ENCODE measurements around the gene SCARB1. TPM values are rescaled to one million over a fixed set of nuclear protein-coding genes. Genes with fewer than 3 reads are reported as not detected.

The SCARB1 gene
- total and polyA plus RNA-seq, 2 of the 13 experiments (the other 11 are each of a cell fraction or from before 2014, with no cell fraction given) = 63.4 to 160 TPM

DNA sequence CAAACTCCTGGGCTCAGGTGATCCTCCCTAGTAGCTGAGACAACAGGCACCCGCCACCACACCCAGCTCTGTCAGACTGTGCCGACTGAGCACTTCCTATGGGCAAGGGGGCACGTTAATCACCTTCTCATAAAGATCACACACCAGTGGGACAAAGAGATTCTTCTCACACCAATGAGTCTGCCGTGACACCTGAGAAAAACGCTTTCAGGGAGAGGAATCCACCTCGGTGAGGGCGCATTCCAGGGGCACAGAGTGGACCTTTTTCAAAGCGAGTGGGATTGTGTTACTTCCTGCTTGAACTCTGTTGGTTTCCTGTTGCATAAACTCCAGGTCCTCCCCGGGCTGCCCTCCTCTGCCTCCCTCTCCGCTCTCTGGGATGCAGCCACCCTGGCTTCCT, 17.5 kb upstream of the SCARB1 start (continued):
- TF ChIP-seq ZNF605 (CRISPR knock-in tag; IDR thresholded peaks at IDR 0.05) (peak; percentile 80; the same call in 1 of the 2 replicates), SOX6 (IDR thresholded peaks at IDR 0.05) (no peak), SOX6 (CRISPR knock-in tag; IDR thresholded peaks at IDR 0.05) (peak; percentile 64; the same call in 1 of the 2 replicates), KLF13 (CRISPR knock-in tag; IDR thresholded peaks at IDR 0.05) (no peak), KDM3A (CRISPR knock-in tag; IDR thresholded peaks at IDR 0.05; ENCODE audit: low read depth) (no peak), SMAD3 (CRISPR knock-in tag; IDR thresholded peaks at IDR 0.05) (no peak), RAD21 (CRISPR knock-in tag; IDR thresholded peaks at IDR 0.05) (0 out of 2 replicates have a peak, but pooled peaks have one; percentile 12), ZC3H13 (CRISPR knock-in tag; IDR thresholded peaks at IDR 0.05) (no peak), MAFK (conservative IDR thresholded peaks at IDR 0.05 in 1 of 2, IDR thresholded peaks at IDR 0.05 in 1 of 2; ENCODE audit: low read length in 2 of 2) (no peak), ZNF768 (CRISPR knock-in tag; IDR thresholded peaks at IDR 0.05) (no peak), NONO (IDR thresholded peaks at IDR 0.05) (no peak), NONO (CRISPR knock-in tag; conservative IDR thresholded peaks at IDR 0.05) (no peak), REXO4 (CRISPR knock-in tag; IDR thresholded peaks at IDR 0.05; ENCODE audit: borderline replicate concordance) (no peak), HINFP (CRISPR knock-in tag; IDR thresholded peaks at IDR 0.05; ENCODE audit: low read depth) (peak; percentile 60; the same call in 1 of the 2 replicates), MTF2 (CRISPR knock-in tag; IDR thresholded peaks at IDR 0.05; ENCODE audit: borderline replicate concordance) (no peak), ARID3A (IDR thresholded peaks at IDR 0.05; ENCODE audit: low read depth, low read length) (no peak), U2AF1 (optimal IDR thresholded peaks at IDR 0.05; ENCODE audit: low read depth, low read length) (no peak), FOXA3 (CRISPR knock-in tag; IDR thresholded peaks at IDR 0.05) (peak; percentile 34; the same call in 1 of the 2 replicates)
- TF ChIP-seq, protein P1, sequence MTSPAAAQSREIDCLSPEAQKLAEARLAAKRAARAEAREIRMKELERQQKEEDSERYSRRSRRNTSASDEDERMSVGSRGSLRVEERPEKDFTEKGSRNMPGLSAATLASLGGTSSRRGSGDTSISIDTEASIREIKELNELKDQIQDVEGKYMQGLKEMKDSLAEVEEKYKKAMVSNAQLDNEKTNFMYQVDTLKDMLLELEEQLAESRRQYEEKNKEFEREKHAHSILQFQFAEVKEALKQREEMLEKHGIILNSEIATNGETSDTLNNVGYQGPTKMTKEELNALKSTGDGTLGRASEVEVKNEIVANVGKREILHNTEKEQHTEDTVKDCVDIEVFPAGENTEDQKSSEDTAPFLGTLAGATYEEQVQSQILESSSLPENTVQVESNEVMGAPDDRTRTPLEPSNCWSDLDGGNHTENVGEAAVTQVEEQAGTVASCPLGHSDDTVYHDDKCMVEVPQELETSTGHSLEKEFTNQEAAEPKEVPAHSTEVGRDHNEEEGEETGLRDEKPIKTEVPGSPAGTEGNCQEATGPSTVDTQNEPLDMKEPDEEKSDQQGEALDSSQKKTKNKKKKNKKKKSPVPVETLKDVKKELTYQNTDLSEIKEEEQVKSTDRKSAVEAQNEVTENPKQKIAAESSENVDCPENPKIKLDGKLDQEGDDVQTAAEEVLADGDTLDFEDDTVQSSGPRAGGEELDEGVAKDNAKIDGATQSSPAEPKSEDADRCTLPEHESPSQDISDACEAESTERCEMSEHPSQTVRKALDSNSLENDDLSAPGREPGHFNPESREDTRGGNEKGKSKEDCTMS (CRISPR knock-in tag; conservative IDR thresholded peaks at IDR 0.05) = no peak
- TF ChIP-seq, protein P2, sequence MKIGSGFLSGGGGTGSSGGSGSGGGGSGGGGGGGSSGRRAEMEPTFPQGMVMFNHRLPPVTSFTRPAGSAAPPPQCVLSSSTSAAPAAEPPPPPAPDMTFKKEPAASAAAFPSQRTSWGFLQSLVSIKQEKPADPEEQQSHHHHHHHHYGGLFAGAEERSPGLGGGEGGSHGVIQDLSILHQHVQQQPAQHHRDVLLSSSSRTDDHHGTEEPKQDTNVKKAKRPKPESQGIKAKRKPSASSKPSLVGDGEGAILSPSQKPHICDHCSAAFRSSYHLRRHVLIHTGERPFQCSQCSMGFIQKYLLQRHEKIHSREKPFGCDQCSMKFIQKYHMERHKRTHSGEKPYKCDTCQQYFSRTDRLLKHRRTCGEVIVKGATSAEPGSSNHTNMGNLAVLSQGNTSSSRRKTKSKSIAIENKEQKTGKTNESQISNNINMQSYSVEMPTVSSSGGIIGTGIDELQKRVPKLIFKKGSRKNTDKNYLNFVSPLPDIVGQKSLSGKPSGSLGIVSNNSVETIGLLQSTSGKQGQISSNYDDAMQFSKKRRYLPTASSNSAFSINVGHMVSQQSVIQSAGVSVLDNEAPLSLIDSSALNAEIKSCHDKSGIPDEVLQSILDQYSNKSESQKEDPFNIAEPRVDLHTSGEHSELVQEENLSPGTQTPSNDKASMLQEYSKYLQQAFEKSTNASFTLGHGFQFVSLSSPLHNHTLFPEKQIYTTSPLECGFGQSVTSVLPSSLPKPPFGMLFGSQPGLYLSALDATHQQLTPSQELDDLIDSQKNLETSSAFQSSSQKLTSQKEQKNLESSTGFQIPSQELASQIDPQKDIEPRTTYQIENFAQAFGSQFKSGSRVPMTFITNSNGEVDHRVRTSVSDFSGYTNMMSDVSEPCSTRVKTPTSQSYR (CRISPR knock-in tag; IDR thresholded peaks at IDR 0.05; ENCODE audit: borderline replicate concordance) = no peak
- TF ChIP-seq, protein P3, sequence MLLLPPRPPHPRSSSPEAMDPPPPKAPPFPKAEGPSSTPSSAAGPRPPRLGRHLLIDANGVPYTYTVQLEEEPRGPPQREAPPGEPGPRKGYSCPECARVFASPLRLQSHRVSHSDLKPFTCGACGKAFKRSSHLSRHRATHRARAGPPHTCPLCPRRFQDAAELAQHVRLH (CRISPR knock-in tag; IDR thresholded peaks at IDR 0.05; ENCODE audit: borderline replicate concordance, low read depth) = no peak
